ENCODE results near the gene ZDHHC11B.

- TF ChIP-seq CTCF (IDR thresholded peaks at IDR 0.05 in 4 of 5, conservative IDR thresholded peaks at IDR 0.05 in 1 of 5) (no peak), POLR2A (IDR thresholded peaks at IDR 0.05) (no peak)
These were observed 112.0 kb downstream of the ZDHHC11B start for GRCh38 chr5:672329-673160.

All from gastrocnemius medialis (tissue), 4 donors.